Endothelial cell of umbilical vein (primary cell): ENCODE results near the gene PPP2R5A. TPM values are rescaled to one million over a fixed set of nuclear protein-coding genes. Genes with fewer than 3 reads are reported as not detected.

Experiments
- BruUV-seq: library from RNA; stranded (reverse); fragments of 400-500 nt; replicated peaks from 2 replicates; lab custom pipeline; 2021; lab: Mats Ljungman, UMichigan
- CTCF ChIA-PET: fragments of 300-600, 350-600 bp; sonication (Branson Sonifier 250); formaldehyde crosslinking; loops from one replicate; lab custom pipeline; 2021; ENCODE audit warnings: antibody characterized with exemption, inconsistent platforms; lab: Charles Lee
- POLR2A ChIA-PET: fragments of 300-600, 350-600 bp; sonication (Branson Sonifier 250); formaldehyde crosslinking; loops from one replicate; lab custom pipeline; 2021; ENCODE audit warnings: antibody characterized with exemption, inconsistent platforms; lab: Charles Lee
- DNase-seq: peaks from one replicate; pipeline ENCODE4 v3.0.0-alpha.2; 2011; ENCODE audit warnings: low read depth, low spot score
- FAIRE-seq: peaks from 2 replicates; lab custom pipeline; 2011; peaks lifted over from hg19 to GRCh38; lab: Jason Lieb, UNC
- H2AFZ ChIP-seq: 2 replicates; pipeline ENCODE4 v1.6.0; 2012; ENCODE audit warnings: low read depth, low read length, control low read depth, inconsistent platforms
- H3K27ac ChIP-seq: 2 replicates; pipeline ENCODE4 v1.5.1; 2011; ENCODE audit warnings: low read depth, mild to moderate bottlenecking, control low read depth, low read length, moderate library complexity; ENCODE audit not compliant: insufficient read depth
- H3K27me3 ChIP-seq, 2 experiments: 2 replicates each; pipeline versions ENCODE4 v1.6.0 to v1.6.1; 2011; ENCODE audit warnings: low read length in 2 of 2, mixed read lengths in 1 of 2; ENCODE audit not compliant: control insufficient read depth in 2 of 2, insufficient read depth in 2 of 2
- H3K36me3 ChIP-seq, 2 experiments: 2 replicates in 1 of 2; 3 replicates in 1 of 2; pipeline ENCODE4 v1.5.1; 2011; ENCODE audit warnings: low read length in 2 of 2, mild to moderate bottlenecking in 1 of 2, moderate library complexity in 1 of 2; ENCODE audit not compliant: control insufficient read depth in 2 of 2, insufficient read depth in 2 of 2; ENCODE audit errors: extremely low read depth in 1 of 2
- H3K4me1 ChIP-seq: 3 replicates; pipeline ENCODE4 v1.5.1; 2011; ENCODE audit warnings: mild to moderate bottlenecking, low read length; ENCODE audit not compliant: control insufficient read depth, insufficient read depth; ENCODE audit errors: extremely low read depth
- H3K4me2 ChIP-seq: 2 replicates; pipeline ENCODE4 v1.6.1; 2011; ENCODE audit warnings: low read length, control low read depth, mixed read lengths; ENCODE audit not compliant: insufficient read depth
- H3K4me3 ChIP-seq, 3 experiments: fragments of 200-600 bp in 1 of 3; sonication (generic), shearing (Covaris generic) in 1 of 3; replicated peaks in 1 of 3; 2 replicates each; pipeline ENCODE4 v1.5.1; 2011 to 2016; ENCODE audit warnings: control low read depth in 3 of 3, low read length in 3 of 3, mild to moderate bottlenecking in 2 of 3, inconsistent platforms in 1 of 3, low read depth in 1 of 3, moderate library complexity in 1 of 3; ENCODE audit not compliant: insufficient read depth in 1 of 3
- H3K79me2 ChIP-seq: 2 replicates; pipeline ENCODE4 v1.6.0; 2012; ENCODE audit warnings: low read length, inconsistent platforms; ENCODE audit not compliant: control insufficient read depth, insufficient read depth
- H3K9ac ChIP-seq: replicated peaks from 2 replicates; pipeline ENCODE3; 2011; ENCODE audit warnings: low read length, control low read depth; ENCODE audit not compliant: insufficient read depth; ENCODE audit errors: extremely low read depth
- H3K9me1 ChIP-seq: replicated peaks from 3 replicates; pipeline ENCODE4 v1.6.0; 2011; ENCODE audit warnings: mild to moderate bottlenecking, low read length; ENCODE audit not compliant: control insufficient read depth, insufficient read depth; ENCODE audit errors: extremely low read depth
- H3K9me3 ChIP-seq: replicated peaks from 2 replicates; pipeline ENCODE4 v1.5.1; 2012; ENCODE audit warnings: low read length, inconsistent platforms; ENCODE audit not compliant: control insufficient read depth, insufficient read depth
- H4K20me1 ChIP-seq: replicated peaks from 2 replicates; pipeline ENCODE3; 2011; ENCODE audit warnings: mild to moderate bottlenecking, low read length; ENCODE audit not compliant: control insufficient read depth, insufficient read depth; ENCODE audit errors: extremely low read depth
- CTCF ChIP-seq, 2 donors: IDR thresholded peaks; 1 replicate in 1 of 2; 2 replicates in 1 of 2; pipeline ENCODE4 v1.5.1; 2011; ENCODE audit warnings: low read length in 2 of 2, mild to moderate bottlenecking in 2 of 2, moderate library complexity in 2 of 2, control low read depth in 1 of 2, inconsistent platforms in 1 of 2, low read depth in 1 of 2; ENCODE audit not compliant: insufficient read depth in 1 of 2; ENCODE audit errors: extremely low read depth in 1 of 2
- FOS ChIP-seq: IDR thresholded peaks from 2 replicates; pipeline ENCODE4 v1.6.1; 2011; ENCODE audit warnings: mild to moderate bottlenecking, low read length, moderate library complexity, borderline replicate concordance; ENCODE audit not compliant: insufficient read depth
- GATA2 ChIP-seq: IDR thresholded peaks from 2 replicates; pipeline ENCODE4 v1.7.0; 2011; ENCODE audit warnings: low read depth, mild to moderate bottlenecking, moderate library complexity, mixed read lengths, low read length; ENCODE audit not compliant: insufficient read length, insufficient read depth
- JUN ChIP-seq: IDR thresholded peaks from 2 replicates; pipeline ENCODE4 v1.6.1; 2011; ENCODE audit warnings: borderline replicate concordance, low read depth; ENCODE audit not compliant: insufficient read length, insufficient read depth
- MYC ChIP-seq: IDR thresholded peaks from one replicate; pipeline ENCODE4 v1.6.1; 2011; ENCODE audit warnings: mild to moderate bottlenecking, low read depth, low read length
- POLR2A ChIP-seq: IDR thresholded peaks from 2 replicates; pipeline ENCODE4 v1.6.1; 2012; ENCODE audit warnings: low read depth, mild to moderate bottlenecking, control low read depth, low read length
- dilution Hi-C: fragments of 300-500 bp; cut with MboI; formaldehyde crosslinking; loops from one replicate; pipeline ENCODE4 v1.15.0; 2019; ENCODE audit warnings: low sequenced_read_pairs; ENCODE audit not compliant: extremely low pct_ligation_motif_present
- intact Hi-C: fragments of 100-400 bp; cut with micrococcal nuclease; formaldehyde crosslinking; loops from one replicate; pipeline ENCODE4 v1.10.0; 2022
- polyA plus RNA-seq, 4 experiments: library from polyadenylated mRNA; depleted of rRNA in 3 of 4; stranded (reverse) in 3 of 4; unstranded in 1 of 4; fragments of >200 nt; gene quantifications; 2 replicates each; pipeline versions ENCODE4 v1.2.1 to v1.2.3, GENCODE V29; 2011 to 2012; ENCODE audit warnings: missing spikeins in 1 of 4
- total RNA-seq: library from RNA; stranded (reverse); gene quantifications from 2 replicates; pipeline ENCODE4 v1.2.3, GENCODE V29; 2021

The PPP2R5A gene
- total and polyA plus RNA-seq, 2 donors (not counting 3 experiments of a cell fraction or from before 2014, with no cell fraction given), result 11.9 to 34.5 TPM

- ChIA-PET POLR2A (no interaction called here), CTCF (interaction anchor here (1.0 to 4.3 kb wide), 3 partner anchors 12 to 240 kb away, joined by 3 to 29 read pairs (median 4); no protein-coding TSS in a partner anchor)
- Histone ChIP-seq H2AFZ (no peak overlapping the region), H3K9me3 (no peaks in the 10 kb centered on the region), H3K4me1 (peaks cover 3% of the 10 kb centered on the region), H3K4me2 (no peak overlapping the region), H3K27ac (no peak overlapping the region), H3K4me3 (no peak overlapping the region), H3K27me3 (no peaks in the 10 kb centered on the region), H3K79me2 (peaks cover 13% of the 10 kb centered on the region), H3K9ac (no peak overlapping the region), H3K36me3 (no peaks in the 10 kb centered on the region), H4K20me1 (no peaks in the 10 kb centered on the region), H3K9me1 (no peaks in the 10 kb centered on the region)
- no peak for FAIRE-seq
- DNase-seq, result no peak
- dilution Hi-C loops, result no loop called here
- intact Hi-C loops, result no loop called here
- no TSS peak for BruUV-seq
- TF ChIP-seq FOS, result no peak
- TF ChIP-seq POLR2A, result no peak
- TF ChIP-seq JUN, result no peak
- TF ChIP-seq GATA2, result no peak
- no peak for TF ChIP-seq MYC
- no peak for TF ChIP-seq CTCF (IDR thresholded peaks at IDR 0.05; ENCODE audit: extremely low read depth in 1 of 2, insufficient read depth in 1 of 2, low read depth in 1 of 2, low read length in 2 of 2)
These were observed 25.2 kb downstream of the PPP2R5A start for GRCh38 chr1:212310383-212310782.
